PC-9 (cell line): ENCODE results near the gene ZFYVE27. TPM values are rescaled to one million over a fixed set of nuclear protein-coding genes. Genes with fewer than 3 reads are reported as not detected.

Source experiments
- BruUV-seq: library from RNA; stranded (reverse); fragments of 400-500 nt; replicated peaks from 2 replicates; lab custom pipeline; 2021; lab: Mats Ljungman, UMichigan
- CTCF ChIA-PET: fragments of 300-600 bp; sonication (Branson Sonifier 250); formaldehyde crosslinking; loops from one replicate; lab custom pipeline; 2022; ENCODE audit warnings: antibody characterized with exemption; lab: Charles Lee
- POLR2A ChIA-PET: fragments of 300-600 bp; sonication (Branson Sonifier 250); formaldehyde crosslinking; loops from one replicate; lab custom pipeline; 2022; ENCODE audit warnings: antibody characterized with exemption; ENCODE audit not compliant: unreplicated experiment; lab: Charles Lee
- DNase-seq, 2 experiments: peaks; one replicate each; pipeline versions ENCODE4 v3.0.0 to v3.0.0-alpha.2; 2015 to 2022; ENCODE audit warnings: mixed read lengths in 1 of 2
- H2AFZ ChIP-seq: fragments of 200-600 bp; sonication (generic); 2 replicates; pipeline ENCODE4 v1.8.1; 2017; ENCODE audit warnings: antibody characterized with exemption
- H3F3A ChIP-seq: fragments of 200-600 bp; sonication (generic); 2 replicates; pipeline ENCODE4 v1.8.1; 2017; ENCODE audit warnings: antibody characterized with exemption, mild to moderate bottlenecking, low read depth; ENCODE audit not compliant: insufficient read depth
- H3K27ac ChIP-seq: fragments of 200-600 bp; sonication (generic); 2 replicates; pipeline ENCODE4 v1.6.1; 2016; ENCODE audit warnings: mixed run types
- H3K27me3 ChIP-seq: fragments of 200-600 bp; sonication (generic); 2 replicates; pipeline ENCODE4 v1.6.1; 2016; ENCODE audit warnings: low read depth, mixed run types; ENCODE audit not compliant: insufficient read depth
- H3K36me3 ChIP-seq: fragments of 200-600 bp; sonication (generic); 2 replicates; pipeline ENCODE4 v1.6.1; 2016; ENCODE audit warnings: low read depth, mixed run types
- H3K4me1 ChIP-seq: fragments of 200-600 bp; sonication (generic); replicated peaks from 2 replicates; pipeline ENCODE4 v1.6.1; 2016; ENCODE audit warnings: mixed run types; ENCODE audit not compliant: insufficient read depth
- H3K4me2 ChIP-seq: fragments of 200-600 bp; sonication (generic); 2 replicates; pipeline ENCODE4 v1.6.1; 2017; ENCODE audit warnings: mixed run types
- H3K4me3 ChIP-seq: fragments of 200-600 bp; sonication (generic); 2 replicates; pipeline ENCODE4 v1.6.1; 2016; ENCODE audit warnings: mixed run types
- H3K79me2 ChIP-seq: fragments of 200-600 bp; sonication (generic); 2 replicates; pipeline ENCODE4 v1.6.1; 2017; ENCODE audit warnings: low read depth, mixed run types
- H3K9me2 ChIP-seq: fragments of 200-600 bp; sonication (generic); 2 replicates; pipeline ENCODE4 v1.8.1; 2017; ENCODE audit warnings: mild to moderate bottlenecking; ENCODE audit not compliant: insufficient read depth
- H3K9me3 ChIP-seq: fragments of 200-600 bp; sonication (generic); 2 replicates; pipeline ENCODE4 v1.8.1; 2016; ENCODE audit warnings: low read depth; ENCODE audit not compliant: insufficient read depth
- H4K20me1 ChIP-seq: fragments of 200-600 bp; sonication (generic); 2 replicates; pipeline ENCODE4 v1.8.1; 2017; ENCODE audit not compliant: insufficient read depth
- EZH2 ChIP-seq: fragments of 200-600 bp; sonication (generic); IDR thresholded peaks from 2 replicates; pipeline ENCODE4 v1.8.0; 2017; ENCODE audit warnings: antibody characterized with exemption, low read depth
- intact Hi-C: fragments of 100-400 bp; cut with micrococcal nuclease; formaldehyde crosslinking; loops from one replicate; pipeline ENCODE4 v1.10.0; 2022; ENCODE audit not compliant: unreplicated experiment
- total RNA-seq: library from RNA; stranded (reverse); gene quantifications from 2 replicates; pipeline ENCODE4 v1.2.3, GENCODE V29; 2021
- TF ChIP-seq, protein P1 (sequence below): fragments of 200-600 bp; sonication (generic); conservative IDR thresholded peaks from 2 replicates; pipeline ENCODE4 v1.6.1; 2017; ENCODE audit warnings: mixed run types, antibody characterized with exemption, mild to moderate bottlenecking, moderate library complexity

Gene ZFYVE27
- total RNA-seq, 1 experiment from 2014 or later = 21.6 TPM

DNA sequence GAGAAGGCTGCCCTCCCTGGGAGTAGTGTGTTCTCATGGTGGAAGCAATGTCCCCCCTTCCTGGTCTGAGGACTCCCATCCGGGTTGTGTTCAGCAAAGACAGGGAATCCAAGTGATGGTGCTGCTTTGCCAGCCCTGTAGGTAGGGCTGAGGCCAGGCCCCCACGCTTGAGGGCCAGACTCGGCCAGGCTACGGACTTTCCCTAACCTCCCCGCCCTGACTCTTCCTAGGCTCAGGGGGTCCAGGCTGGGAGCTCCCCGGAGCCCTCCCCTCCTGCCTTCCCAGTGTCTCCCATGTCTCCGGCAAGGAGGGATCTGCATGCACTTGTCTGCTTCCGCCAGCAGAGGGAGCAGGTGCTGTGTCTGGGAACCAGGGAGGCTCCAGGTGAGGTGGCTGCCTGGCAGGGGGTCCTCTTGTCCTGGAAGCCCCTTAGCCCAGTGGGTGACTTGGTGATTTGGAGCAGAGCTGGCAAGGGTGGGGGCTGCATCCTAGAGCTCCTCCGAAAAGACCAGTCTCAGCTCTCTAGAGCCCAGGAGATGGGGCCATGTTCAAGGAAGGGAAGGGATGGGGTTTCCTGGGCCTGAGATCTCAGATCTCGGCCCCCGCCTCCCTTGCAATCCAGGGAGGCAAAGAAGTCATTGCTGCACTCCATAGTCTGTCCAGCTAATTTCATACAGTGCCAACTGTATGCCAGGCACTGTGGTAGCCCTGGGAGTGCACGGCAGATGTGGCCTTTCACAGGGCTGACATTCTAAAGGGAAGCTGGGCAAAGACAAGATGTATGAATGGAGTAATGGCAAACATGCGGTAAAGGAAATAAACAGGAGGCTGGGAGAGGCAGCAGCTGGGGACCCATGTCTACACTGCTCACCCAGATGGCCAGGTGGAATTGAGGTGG lies 55.1 kb downstream of the ZFYVE27 start:
- BruUV-seq = no TSS peak
- Histone ChIP-seq H3K9me2 (no peaks in the 10 kb centered on the region), H3K4me1 (no peaks in the 10 kb centered on the region), H3K9me3 (no peaks in the 10 kb centered on the region), H3K36me3 (no peaks in the 10 kb centered on the region), H3K27me3 (no peaks in the 10 kb centered on the region), H3F3A (no peaks in the 10 kb centered on the region), H3K79me2 (no peaks in the 10 kb centered on the region), H3K4me2 (no peak overlapping the region), H3K27ac (no peak overlapping the region), H4K20me1 (no peaks in the 10 kb centered on the region), H2AFZ (no peak overlapping the region), H3K4me3 (no peak overlapping the region)
- intact Hi-C loops = loop anchor here (1.0 to 10.0 kb wide), 2 partner anchors 77 to 253 kb away; no protein-coding TSS in a partner anchor
- peak in 1 of 2 experiments; percentile 53 for DNase-seq
- CTCF ChIA-PET = interaction anchor here (0.6 to 1.5 kb wide), 2 partner anchors 77 to 97 kb away, joined by 4 to 12 read pairs; no protein-coding TSS in a partner anchor
- TF ChIP-seq EZH2 = no peak
- TF ChIP-seq, protein P1, sequence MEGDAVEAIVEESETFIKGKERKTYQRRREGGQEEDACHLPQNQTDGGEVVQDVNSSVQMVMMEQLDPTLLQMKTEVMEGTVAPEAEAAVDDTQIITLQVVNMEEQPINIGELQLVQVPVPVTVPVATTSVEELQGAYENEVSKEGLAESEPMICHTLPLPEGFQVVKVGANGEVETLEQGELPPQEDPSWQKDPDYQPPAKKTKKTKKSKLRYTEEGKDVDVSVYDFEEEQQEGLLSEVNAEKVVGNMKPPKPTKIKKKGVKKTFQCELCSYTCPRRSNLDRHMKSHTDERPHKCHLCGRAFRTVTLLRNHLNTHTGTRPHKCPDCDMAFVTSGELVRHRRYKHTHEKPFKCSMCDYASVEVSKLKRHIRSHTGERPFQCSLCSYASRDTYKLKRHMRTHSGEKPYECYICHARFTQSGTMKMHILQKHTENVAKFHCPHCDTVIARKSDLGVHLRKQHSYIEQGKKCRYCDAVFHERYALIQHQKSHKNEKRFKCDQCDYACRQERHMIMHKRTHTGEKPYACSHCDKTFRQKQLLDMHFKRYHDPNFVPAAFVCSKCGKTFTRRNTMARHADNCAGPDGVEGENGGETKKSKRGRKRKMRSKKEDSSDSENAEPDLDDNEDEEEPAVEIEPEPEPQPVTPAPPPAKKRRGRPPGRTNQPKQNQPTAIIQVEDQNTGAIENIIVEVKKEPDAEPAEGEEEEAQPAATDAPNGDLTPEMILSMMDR = peak; percentile 90
- POLR2A ChIA-PET = no interaction called here

DNA sequence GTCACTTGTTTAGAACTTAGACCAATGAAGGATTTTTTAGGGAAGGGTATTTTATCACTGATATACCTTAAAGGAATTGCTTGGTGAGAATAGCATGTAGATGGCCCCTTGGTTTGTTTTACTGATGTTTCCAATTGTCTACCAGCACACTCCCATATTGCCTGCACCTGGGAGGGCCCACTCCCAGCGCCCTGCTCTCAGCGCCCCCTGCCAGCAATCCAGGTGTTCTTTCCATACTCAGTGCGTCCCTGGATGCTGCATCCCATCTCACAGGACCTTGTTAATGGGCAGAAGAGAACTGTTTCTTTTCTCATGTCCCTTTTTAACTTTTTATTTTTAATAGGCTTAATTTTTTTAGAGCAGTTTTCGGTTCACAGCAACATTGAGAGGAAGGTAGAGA lies 59.0 kb downstream of the ZFYVE27 start:
- H2AFZ ChIP-seq = no peak overlapping the region
- intact Hi-C loops = loop anchor here (10.0 kb wide), 1 partner anchor 249 kb away; no protein-coding TSS in a partner anchor
- H3K36me3 ChIP-seq = no peaks in the 10 kb centered on the region
- no peaks in the 10 kb centered on the region for H3F3A ChIP-seq
- no peaks in the 10 kb centered on the region for H3K9me2 ChIP-seq
- H3K4me1 ChIP-seq = no peaks in the 10 kb centered on the region; the same call in 1 of the 2 replicates
- H4K20me1 ChIP-seq = no peaks in the 10 kb centered on the region
- TF ChIP-seq, protein P1 = no peak
- no peak for TF ChIP-seq EZH2
- H3K4me2 ChIP-seq = no peak overlapping the region
- H3K27me3 ChIP-seq = no peaks in the 10 kb centered on the region
- no peaks in the 10 kb centered on the region for H3K79me2 ChIP-seq
- H3K27ac ChIP-seq = no peak overlapping the region
- POLR2A ChIA-PET = no interaction called here
- no peak overlapping the region for H3K4me3 ChIP-seq
- DNase-seq = no peak
- no TSS peak for BruUV-seq
- CTCF ChIA-PET = no interaction called here
- H3K9me3 ChIP-seq = no peaks in the 10 kb centered on the region

DNA sequence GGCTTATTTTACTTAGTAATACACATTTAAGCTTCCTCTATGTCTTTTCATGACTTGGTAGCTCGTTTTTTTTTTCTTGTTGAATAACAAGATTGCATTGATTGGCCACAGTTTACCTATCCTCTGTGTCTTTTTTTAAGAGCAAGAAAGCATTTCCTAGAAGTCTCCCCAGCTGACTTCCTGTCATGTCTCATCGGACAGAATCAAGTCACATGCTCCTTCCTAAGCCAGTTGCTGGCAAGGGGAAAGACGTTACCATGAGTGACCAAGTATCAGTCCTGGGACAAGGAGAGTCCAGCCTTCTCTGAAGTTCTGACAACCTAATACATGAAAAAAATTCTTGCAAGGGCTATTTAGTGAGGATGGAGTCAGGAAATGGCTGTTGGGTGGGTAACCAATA lies 59.7 kb downstream of the ZFYVE27 start:
- Histone ChIP-seq H3K79me2 (no peaks in the 10 kb centered on the region), H3K4me3 (no peak overlapping the region), H3K9me3 (no peaks in the 10 kb centered on the region), H3K4me2 (no peak overlapping the region), H4K20me1 (no peaks in the 10 kb centered on the region), H3K27ac (no peak overlapping the region), H3K9me2 (no peaks in the 10 kb centered on the region), H2AFZ (no peak overlapping the region), H3K27me3 (no peaks in the 10 kb centered on the region), H3K36me3 (no peaks in the 10 kb centered on the region), H3K4me1 (no peaks in the 10 kb centered on the region; the same call in 1 of the 2 replicates), H3F3A (no peaks in the 10 kb centered on the region)
- DNase-seq = no peak
- no TSS peak for BruUV-seq
- POLR2A ChIA-PET = interaction anchor here (0.5 to 0.6 kb wide), 2 partner anchors 92 to 134 kb away, joined by 4 to 7 read pairs; no protein-coding TSS in a partner anchor
- CTCF ChIA-PET = no interaction called here
- intact Hi-C loops = loop anchor here (10.0 kb wide), 1 partner anchor 248 kb away; no protein-coding TSS in a partner anchor
- TF ChIP-seq EZH2 = no peak
- TF ChIP-seq, protein P1 = no peak
